ENCODE results near the gene HSPA1A. TPM values are rescaled to one million over a fixed set of nuclear protein-coding genes. Genes with fewer than 3 reads are reported as not detected.
A peak's percentile ranks its signal among the peaks of the same experiment; 100 is the strongest.

Gene HSPA1A
- total and polyA plus RNA-seq, 9 of the 15 experiments (the other 6 are each of a cell fraction or from before 2014, with no cell fraction given) = 2.2 to 273 (median 107) TPM

- TF ChIP-seq DEAF1 (CRISPR knock-in tag; IDR thresholded peaks at IDR 0.05) (no peak; the same call in 1 of the 2 replicates), ZNF76 (CRISPR knock-in tag; IDR thresholded peaks at IDR 0.05; ENCODE audit: borderline replicate concordance) (0 out of 2 replicates have a peak, but pooled peaks have one; percentile 70), HLTF (IDR thresholded peaks at IDR 0.05) (no peak), SAP30 (IDR thresholded peaks at IDR 0.05; ENCODE audit: borderline replicate concordance, insufficient read depth, low read depth, low read length, poor library complexity, severe bottlenecking) (no peak), LEF1 (IDR thresholded peaks at IDR 0.05) (peak; percentile 93), TAF9B (IDR thresholded peaks at IDR 0.05; ENCODE audit: partially characterized antibody) (no peak), CHD4 (IDR thresholded peaks at IDR 0.05; ENCODE audit: insufficient read depth, insufficient replicate concordance, low read depth, low read length, poor library complexity, severe bottlenecking) (peak; percentile 90), ADNP (tag; IDR thresholded peaks at IDR 0.05) (no peak), ATF7 (IDR thresholded peaks at IDR 0.05) (peak; percentile 64; the same call in 1 of the 2 replicates), MYC (IDR thresholded peaks at IDR 0.05; ENCODE audit: low read depth, low read length) (0 out of 2 replicates have a peak, but pooled peaks have one; percentile 46), MYC (CRISPR knock-in tag; IDR thresholded peaks at IDR 0.05; ENCODE audit: borderline replicate concordance, low read depth) (no peak), ERF (CRISPR knock-in tag; IDR thresholded peaks at IDR 0.05) (peak; percentile 94), SREBF1 (IDR thresholded peaks at IDR 0.05; ENCODE audit: borderline replicate concordance, low read depth, low read length) (no peak), SFPQ (IDR thresholded peaks at IDR 0.05; ENCODE audit: low read depth, low read length) (no peak), BRF1 (IDR thresholded peaks at IDR 0.05; ENCODE audit: borderline replicate concordance, extremely low read depth, insufficient read length) (no peak), MED1 (CRISPR knock-in tag; IDR thresholded peaks at IDR 0.05; ENCODE audit: borderline replicate concordance) (no peak), HMG20A (CRISPR knock-in tag; conservative IDR thresholded peaks at IDR 0.05) (peak; percentile 61; the same call in 1 of the 2 replicates), SMARCC2 (IDR thresholded peaks at IDR 0.05; ENCODE audit: low read depth) (no peak), ZNF408 (CRISPR knock-in tag; IDR thresholded peaks at IDR 0.05; ENCODE audit: low read depth) (no peak), RBBP5 (IDR thresholded peaks at IDR 0.05; ENCODE audit: borderline replicate concordance, insufficient read depth, low read length, poor library complexity, severe bottlenecking) (no peak), TEAD2 (tag; IDR thresholded peaks at IDR 0.05) (no peak), E2F6 (IDR thresholded peaks at IDR 0.05; ENCODE audit: borderline replicate concordance in 1 of 2, extremely low read depth in 1 of 2, insufficient read depth in 1 of 2, insufficient read length in 1 of 2, low read depth in 1 of 2, low read length in 1 of 2, poor library complexity in 1 of 2, severe bottlenecking in 1 of 2) (peak in 1 of 2 experiments; percentile 4)
Observed at GRCh38 chr6:31814677-31815024, 692 bp upstream of the HSPA1A start (continued).
